ENCODE results near the gene DCAF7.

Gene DCAF7

DNA sequence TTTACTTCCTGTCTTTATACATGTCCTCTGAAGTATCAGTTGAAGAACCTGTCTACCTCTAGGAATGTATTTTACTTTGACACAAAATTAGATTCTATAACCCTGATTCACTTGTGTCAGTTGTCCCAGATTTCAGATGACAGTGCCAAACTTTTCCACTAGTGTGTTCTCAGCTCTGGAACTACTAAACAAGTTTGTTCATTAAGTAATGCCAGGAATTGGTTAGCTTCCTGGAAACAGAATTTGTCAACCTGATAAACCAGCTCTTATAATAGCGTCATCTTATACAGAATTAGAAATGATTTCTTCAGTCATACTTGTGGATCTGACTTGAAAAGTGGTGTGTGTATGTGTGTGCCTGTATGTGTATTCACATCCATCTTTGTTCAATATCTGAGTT lies 79.3 kb downstream of the DCAF7 start:
- Histone ChIP-seq H3K27ac (no peak overlapping the region), H3K36me3 (ENCODE audit: insufficient read depth, low read length) (no peaks in the 10 kb centered on the region), H3K4me3 (no peak overlapping the region), H3K9ac (ENCODE audit: insufficient read length) (no peak overlapping the region), H3K9me3 (ENCODE audit: low read depth, low read length) (no peaks in the 10 kb centered on the region)
- DNase-seq (ENCODE audit: low read depth, low spot score) = no peak
- TF ChIP-seq FOXP2 (optimal IDR thresholded peaks at IDR 0.05; ENCODE audit: control extremely low read depth, extremely low read length, insufficient read depth) (no peak), POLR2AphosphoS5 (IDR thresholded peaks at IDR 0.05; ENCODE audit: borderline replicate concordance, low read depth, low read length) (no peak), EZH2 (IDR thresholded peaks at IDR 0.05) (no peak)

DNA sequence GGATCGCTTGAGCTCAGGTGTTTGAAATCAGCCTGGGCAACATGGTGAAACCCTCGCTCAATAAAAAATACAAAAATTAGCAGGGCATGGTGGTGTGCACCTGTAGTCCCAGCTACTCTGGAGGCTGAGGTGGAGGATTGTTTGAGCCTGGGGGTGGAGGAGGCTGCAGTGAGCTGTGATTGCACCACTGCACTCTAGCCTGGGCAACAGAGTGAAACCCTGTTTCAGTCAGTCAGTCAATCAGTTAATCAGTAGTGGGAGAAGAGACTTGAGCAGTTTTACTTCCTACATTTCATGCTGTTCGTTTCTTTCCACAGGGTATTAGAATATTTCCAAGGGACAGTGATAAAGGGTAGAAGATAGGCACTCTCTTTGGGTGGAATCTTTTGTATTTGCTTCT lies 80.8 kb downstream of the DCAF7 start:
- DNase-seq (ENCODE audit: low read depth, low spot score) = no peak
- Histone ChIP-seq H3K9me3 (ENCODE audit: low read depth, low read length) (no peaks in the 10 kb centered on the region), H3K27ac (no peak overlapping the region), H3K9ac (ENCODE audit: insufficient read length) (no peak overlapping the region), H3K4me3 (no peak overlapping the region), H3K36me3 (ENCODE audit: insufficient read depth, low read length) (no peaks in the 10 kb centered on the region)
- TF ChIP-seq POLR2AphosphoS5 (IDR thresholded peaks at IDR 0.05; ENCODE audit: borderline replicate concordance, low read depth, low read length) (no peak), FOXP2 (optimal IDR thresholded peaks at IDR 0.05; ENCODE audit: control extremely low read depth, extremely low read length, insufficient read depth) (no peak), EZH2 (IDR thresholded peaks at IDR 0.05) (no peak)

DNA sequence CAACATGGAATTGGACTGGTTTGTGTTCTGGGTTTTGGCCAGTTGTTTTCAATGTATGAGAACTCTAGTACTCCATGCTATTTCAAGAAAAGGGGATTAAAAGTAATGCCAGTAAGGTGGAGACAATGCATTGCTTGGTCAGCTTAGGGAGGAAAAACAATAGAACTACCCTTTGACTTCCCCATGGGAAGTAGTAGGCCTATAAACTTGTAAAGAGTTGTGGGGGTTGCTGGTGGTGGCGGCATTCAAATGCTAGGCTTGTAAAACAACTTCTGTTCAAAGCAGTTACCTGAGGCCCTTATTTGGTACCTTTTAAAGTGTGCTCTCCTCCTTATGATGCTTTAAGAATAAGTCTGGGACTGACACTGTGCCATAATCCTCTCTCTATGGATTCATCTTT lies 81.3 kb downstream of the DCAF7 start:
- no peaks in the 10 kb centered on the region; the same call in 1 of the 2 replicates for H3K36me3 ChIP-seq (ENCODE audit: insufficient read depth, low read length)
- no peaks in the 10 kb centered on the region for H3K9me3 ChIP-seq (ENCODE audit: low read depth, low read length)
- no peak overlapping the region for H3K9ac ChIP-seq (ENCODE audit: insufficient read length)
- TF ChIP-seq EZH2 (IDR thresholded peaks at IDR 0.05) = no peak
- TF ChIP-seq POLR2AphosphoS5 (IDR thresholded peaks at IDR 0.05; ENCODE audit: borderline replicate concordance, low read depth, low read length) = no peak
- no peak for TF ChIP-seq FOXP2 (optimal IDR thresholded peaks at IDR 0.05; ENCODE audit: control extremely low read depth, extremely low read length, insufficient read depth)
- H3K4me3 ChIP-seq = no peak overlapping the region
- H3K27ac ChIP-seq = no peak overlapping the region
- no peak for DNase-seq (ENCODE audit: low read depth, low spot score)

DNA sequence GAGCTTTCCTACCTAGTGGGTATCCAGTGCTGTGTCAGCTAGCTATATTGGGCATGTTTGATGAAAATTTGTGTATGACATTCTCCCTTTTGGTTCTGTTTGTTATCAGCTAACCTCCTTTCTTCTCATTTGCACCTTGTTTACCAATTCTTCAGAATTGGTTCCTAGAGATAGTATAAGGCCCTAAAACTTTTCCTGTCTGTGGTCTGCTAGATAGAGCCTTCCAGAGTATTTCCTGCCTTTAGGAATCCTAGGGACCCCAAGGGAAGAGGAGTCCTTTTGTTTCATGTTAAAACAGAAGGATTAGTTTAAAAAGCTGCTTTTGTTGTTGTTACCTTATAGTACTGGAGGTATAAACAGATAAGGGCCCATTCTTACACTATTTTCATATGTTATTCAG lies 83.5 kb downstream of the DCAF7 start:
- Histone ChIP-seq H3K27ac (no peak overlapping the region), H3K9me3 (ENCODE audit: low read depth, low read length) (no peaks in the 10 kb centered on the region), H3K36me3 (ENCODE audit: insufficient read depth, low read length) (no peaks in the 10 kb centered on the region; the same call in 1 of the 2 replicates), H3K4me3 (no peak overlapping the region), H3K9ac (ENCODE audit: insufficient read length) (no peak overlapping the region)
- no peak for DNase-seq (ENCODE audit: low read depth, low spot score)
- TF ChIP-seq FOXP2 (optimal IDR thresholded peaks at IDR 0.05; ENCODE audit: control extremely low read depth, extremely low read length, insufficient read depth) = no peak
- no peak for TF ChIP-seq POLR2AphosphoS5 (IDR thresholded peaks at IDR 0.05; ENCODE audit: borderline replicate concordance, low read depth, low read length)
- no peak for TF ChIP-seq EZH2 (IDR thresholded peaks at IDR 0.05)

DNA sequence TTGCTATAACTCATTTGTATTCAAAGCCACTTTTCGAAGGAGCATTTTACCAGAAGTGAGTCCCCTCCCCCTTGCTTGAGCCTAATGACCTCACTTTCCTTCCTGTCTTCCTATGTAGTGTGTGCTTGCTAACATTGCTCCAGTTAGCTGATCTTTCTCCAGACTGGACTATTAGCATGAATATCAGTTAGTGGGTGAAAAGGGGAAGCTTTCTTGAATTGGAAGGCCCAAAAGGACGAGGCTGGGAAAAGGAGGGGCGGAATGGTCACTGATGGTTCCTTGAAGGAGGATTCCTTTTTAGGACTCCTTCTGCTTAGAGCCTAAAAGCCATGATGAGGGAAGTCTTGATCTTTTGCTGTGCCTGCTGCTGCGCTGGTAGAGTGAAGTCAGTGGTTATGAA lies 83.9 kb downstream of the DCAF7 start:
- Histone ChIP-seq H3K9ac (ENCODE audit: insufficient read length) (no peak overlapping the region), H3K27ac (no peak overlapping the region)
- no peak for TF ChIP-seq FOXP2 (optimal IDR thresholded peaks at IDR 0.05; ENCODE audit: control extremely low read depth, extremely low read length, insufficient read depth)
- no peak for TF ChIP-seq POLR2AphosphoS5 (IDR thresholded peaks at IDR 0.05; ENCODE audit: borderline replicate concordance, low read depth, low read length)
- TF ChIP-seq EZH2 (IDR thresholded peaks at IDR 0.05) = no peak

DNA sequence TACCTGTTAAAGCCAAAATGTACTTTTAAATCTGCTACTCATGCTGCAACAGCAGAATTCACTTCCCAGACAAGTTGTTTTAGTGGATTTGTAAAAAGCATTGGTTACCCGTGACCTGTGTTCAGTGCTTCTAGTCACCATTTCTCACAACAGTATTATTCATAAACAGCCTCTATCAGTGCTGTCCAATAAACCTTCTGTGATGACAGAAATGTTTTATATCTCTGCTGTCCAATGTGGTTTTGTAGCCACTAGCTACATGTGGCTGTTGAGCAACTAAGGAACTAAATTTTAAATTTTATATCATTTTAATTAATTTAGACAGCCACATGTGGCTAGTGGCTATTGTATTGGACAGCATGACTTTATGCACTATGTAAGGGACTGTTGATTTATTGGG lies 84.5 kb downstream of the DCAF7 start:
- no peak for DNase-seq (ENCODE audit: low read depth, low spot score)
- Histone ChIP-seq H3K9ac (ENCODE audit: insufficient read length) (no peak overlapping the region), H3K4me3 (no peak overlapping the region), H3K9me3 (ENCODE audit: low read depth, low read length) (no peaks in the 10 kb centered on the region), H3K27ac (no peak overlapping the region), H3K36me3 (ENCODE audit: insufficient read depth, low read length) (no peaks in the 10 kb centered on the region; the same call in 1 of the 2 replicates)
- no peak for TF ChIP-seq EZH2 (IDR thresholded peaks at IDR 0.05)
- TF ChIP-seq POLR2AphosphoS5 (IDR thresholded peaks at IDR 0.05; ENCODE audit: borderline replicate concordance, low read depth, low read length) = no peak

More for the DNA sequence above, 83.9 kb downstream of the DCAF7 start:
- Histone ChIP-seq H3K9me3 (ENCODE audit: low read depth, low read length) (no peaks in the 10 kb centered on the region), H3K4me3 (no peak overlapping the region), H3K36me3 (ENCODE audit: insufficient read depth, low read length) (no peaks in the 10 kb centered on the region; the same call in 1 of the 2 replicates)
- no peak for DNase-seq (ENCODE audit: low read depth, low spot score)

DNA sequence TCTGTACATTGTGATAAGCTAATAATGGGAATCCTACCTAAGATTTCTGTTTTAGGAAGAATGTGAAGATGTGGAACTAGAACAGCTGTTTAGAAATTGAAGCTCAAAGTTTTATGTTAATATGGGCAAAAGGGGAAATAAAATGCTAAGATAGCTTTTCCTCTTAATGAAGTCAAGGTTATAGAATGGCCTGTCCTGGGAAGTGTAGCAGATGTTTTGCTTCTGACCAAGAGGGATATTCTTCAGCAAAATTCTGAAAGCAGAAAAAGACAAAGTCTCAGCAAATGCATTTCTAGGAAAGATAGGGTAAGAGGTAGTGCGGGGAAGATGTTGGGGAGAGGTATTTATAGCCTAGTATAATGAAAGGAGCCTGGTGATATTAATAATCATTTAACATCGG lies 85.0 kb downstream of the DCAF7 start:
- TF ChIP-seq FOXP2 (optimal IDR thresholded peaks at IDR 0.05; ENCODE audit: control extremely low read depth, extremely low read length, insufficient read depth) (no peak), POLR2AphosphoS5 (IDR thresholded peaks at IDR 0.05; ENCODE audit: borderline replicate concordance, low read depth, low read length) (no peak), EZH2 (IDR thresholded peaks at IDR 0.05) (no peak)
- H3K27ac ChIP-seq = no peak overlapping the region
- no peak for DNase-seq (ENCODE audit: low read depth, low spot score)
- H3K9me3 ChIP-seq (ENCODE audit: low read depth, low read length) = no peaks in the 10 kb centered on the region
- H3K36me3 ChIP-seq (ENCODE audit: insufficient read depth, low read length) = no peaks in the 10 kb centered on the region; the same call in 1 of the 2 replicates
- no peak overlapping the region for H3K4me3 ChIP-seq
- no peak overlapping the region for H3K9ac ChIP-seq (ENCODE audit: insufficient read length)

DNA sequence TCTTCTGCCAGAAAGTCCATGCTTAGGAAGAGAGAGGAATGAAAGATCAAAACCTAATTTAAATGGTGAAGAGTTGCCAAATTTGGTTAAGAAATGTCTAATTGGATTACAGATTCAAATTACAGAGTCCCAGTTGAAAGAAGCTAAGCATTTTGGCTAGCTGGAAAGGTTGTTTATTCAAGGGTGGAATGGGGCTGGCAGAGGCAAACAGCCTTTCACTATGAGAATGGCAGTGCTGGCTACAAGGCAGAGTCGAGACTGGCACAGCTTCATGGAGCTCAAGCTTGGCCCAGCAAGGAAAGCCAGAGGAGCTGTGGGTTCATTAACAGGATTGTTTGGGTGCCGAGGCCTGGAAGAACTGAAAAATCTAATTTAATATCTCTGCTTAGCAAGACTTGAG lies 85.5 kb downstream of the DCAF7 start:
- Histone ChIP-seq H3K36me3 (ENCODE audit: insufficient read depth, low read length) (no peaks in the 10 kb centered on the region; the same call in 1 of the 2 replicates), H3K4me3 (no peak overlapping the region), H3K9me3 (ENCODE audit: low read depth, low read length) (no peaks in the 10 kb centered on the region), H3K27ac (no peak overlapping the region), H3K9ac (ENCODE audit: insufficient read length) (no peak overlapping the region)
- TF ChIP-seq EZH2 (IDR thresholded peaks at IDR 0.05) (no peak), FOXP2 (optimal IDR thresholded peaks at IDR 0.05; ENCODE audit: control extremely low read depth, extremely low read length, insufficient read depth) (no peak), POLR2AphosphoS5 (IDR thresholded peaks at IDR 0.05; ENCODE audit: borderline replicate concordance, low read depth, low read length) (no peak)
- no peak for DNase-seq (ENCODE audit: low read depth, low spot score)

DNA sequence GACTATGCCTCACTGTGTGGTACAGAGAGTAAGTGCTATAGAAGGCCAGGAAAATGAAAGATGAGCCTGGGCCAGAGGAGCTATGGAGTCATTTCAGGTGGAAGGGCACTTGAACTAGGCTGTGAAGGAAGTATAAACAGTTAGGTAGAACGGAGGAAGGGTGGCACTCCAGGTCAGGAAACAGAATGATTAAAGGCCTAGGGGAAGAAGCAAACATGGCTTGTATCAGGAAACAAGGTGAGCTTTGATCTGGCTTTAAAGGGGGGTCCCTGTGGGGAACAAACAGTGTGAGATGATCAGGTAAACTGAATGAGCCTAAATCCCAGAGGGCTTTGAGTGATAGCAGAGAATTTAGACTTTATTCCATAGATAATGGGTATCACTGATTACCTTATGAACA lies 88.8 kb downstream of the DCAF7 start:
- TF ChIP-seq FOXP2 (optimal IDR thresholded peaks at IDR 0.05; ENCODE audit: control extremely low read depth, extremely low read length, insufficient read depth) = no peak
- TF ChIP-seq EZH2 (IDR thresholded peaks at IDR 0.05) = no peak
- TF ChIP-seq POLR2AphosphoS5 (IDR thresholded peaks at IDR 0.05; ENCODE audit: borderline replicate concordance, low read depth, low read length) = no peak
- H3K36me3 ChIP-seq (ENCODE audit: insufficient read depth, low read length) = no peaks in the 10 kb centered on the region; the same call in 1 of the 2 replicates
- H3K9me3 ChIP-seq (ENCODE audit: low read depth, low read length) = no peaks in the 10 kb centered on the region
- DNase-seq (ENCODE audit: low read depth, low spot score) = no peak
- H3K4me3 ChIP-seq = no peak overlapping the region
- H3K27ac ChIP-seq = no peak overlapping the region
- no peak overlapping the region for H3K9ac ChIP-seq (ENCODE audit: insufficient read length)

Measured in SK-N-MC (cell line).